HG03469 (cell line): Measurements from ENCODE around the gene MSLN.
"Not testable (repeated sequence)": the region's sequence is repeated elsewhere in the genome, so short reads cannot be mapped to it uniquely, and the experiment has no call there.

ENCODE experiments used
- ATAC-seq: cut with Tn5 transposase; IDR thresholded peaks from one replicate; pipeline ENCODE4 v1.9.1; 2021; ENCODE audit warnings: mild to moderate bottlenecking, moderate library complexity, moderate number of reproducible peaks; ENCODE audit not compliant: unreplicated experiment

Gene MSLN

GRCh38 chr16:734208-734980 lies 26.1 kb upstream of the MSLN start:
- no peak for ATAC-seq

DNA sequence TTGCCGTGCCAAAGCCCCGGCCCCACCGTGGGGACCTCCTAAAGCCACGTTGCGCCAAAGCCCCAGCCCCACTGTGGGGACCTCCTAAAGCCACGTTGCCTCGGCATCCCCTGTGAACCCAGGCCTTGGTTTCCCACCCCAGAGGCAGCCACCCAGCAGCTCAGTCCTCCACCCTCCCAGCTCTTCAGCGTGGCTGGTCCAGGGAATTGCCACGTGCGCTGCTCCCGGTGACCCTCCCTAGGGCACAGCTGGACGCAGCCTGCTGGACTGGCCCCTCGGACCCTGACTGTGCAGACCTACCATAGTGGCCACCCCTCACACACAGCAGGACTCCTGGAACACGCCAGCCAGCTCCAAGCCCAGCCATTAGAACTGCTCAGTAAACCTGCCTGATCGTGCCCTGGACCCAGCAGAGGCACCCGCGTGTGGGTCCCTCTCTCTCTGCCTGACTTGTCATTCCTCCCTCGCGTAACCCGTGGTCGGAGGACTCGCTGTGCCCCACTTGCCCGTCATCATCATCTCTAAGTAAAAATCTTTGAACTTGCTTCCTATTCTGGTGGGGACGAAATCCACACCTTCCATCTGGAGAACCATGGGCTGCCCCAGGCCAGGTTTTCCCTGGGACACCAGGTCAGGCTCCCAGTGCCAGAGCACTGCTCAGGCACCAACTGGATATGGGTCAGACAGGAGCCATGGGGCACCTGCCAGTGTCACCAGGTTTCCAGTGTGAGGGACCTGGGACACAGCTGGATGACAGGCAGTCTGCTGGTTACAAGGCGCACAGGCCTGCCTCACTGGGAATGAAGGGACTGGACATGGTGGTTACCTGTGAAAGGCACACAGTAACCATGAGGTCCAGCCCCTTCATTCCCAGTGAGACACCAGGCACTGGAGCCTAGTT lies 25.3 kb upstream of the MSLN start:
- no peak for ATAC-seq

DNA sequence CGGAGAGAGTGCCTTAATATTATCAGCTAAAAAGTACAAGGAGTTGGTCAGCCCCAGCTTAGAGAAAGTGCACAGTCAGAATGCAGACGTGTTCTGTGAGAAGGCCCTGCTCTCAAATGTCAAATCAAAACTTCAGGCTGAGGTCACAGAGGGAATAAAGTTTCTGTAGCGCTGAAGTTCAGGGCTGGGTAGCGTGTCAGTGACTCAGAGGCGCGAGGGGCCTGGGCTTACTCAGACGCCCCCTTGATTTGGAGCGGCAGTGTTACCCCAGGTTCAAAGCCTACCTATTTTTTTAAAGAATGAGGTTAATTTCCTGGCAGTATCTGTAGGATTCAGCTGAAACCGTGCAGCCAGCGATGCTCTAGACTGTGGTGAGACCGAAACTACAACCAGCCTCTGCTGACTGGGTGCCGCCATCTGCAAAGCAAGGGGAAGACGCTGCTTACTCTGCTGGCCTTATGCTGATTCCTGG lies 24.5 kb upstream of the MSLN start:
- no peak for ATAC-seq

DNA sequence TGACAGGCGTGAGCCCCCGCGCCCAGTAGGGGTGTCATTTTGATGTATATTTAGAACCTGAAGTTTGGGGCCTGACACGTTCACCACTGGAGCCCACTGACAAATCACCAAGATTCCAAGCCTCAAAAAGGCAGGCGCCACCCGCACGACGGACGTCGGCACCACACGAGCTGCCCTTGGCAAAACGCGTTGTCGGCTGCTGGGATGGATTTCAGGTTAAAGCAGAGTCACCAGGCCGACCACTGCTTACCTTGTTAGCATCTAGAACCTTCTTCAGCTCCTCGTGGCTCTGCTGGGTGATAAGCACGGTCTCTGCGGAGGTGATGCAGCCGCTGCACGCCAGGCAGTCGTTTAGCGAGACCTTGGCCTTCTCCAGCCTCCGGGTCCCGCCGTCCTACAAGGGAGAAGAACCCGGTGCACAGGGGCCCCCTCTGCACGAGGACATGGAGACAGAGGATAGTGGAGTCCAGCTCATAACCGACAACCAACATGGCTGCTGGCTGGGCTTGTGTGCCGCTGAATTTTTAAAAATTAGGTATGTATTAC lies 23.5 kb upstream of the MSLN start:
- no peak for ATAC-seq

DNA sequence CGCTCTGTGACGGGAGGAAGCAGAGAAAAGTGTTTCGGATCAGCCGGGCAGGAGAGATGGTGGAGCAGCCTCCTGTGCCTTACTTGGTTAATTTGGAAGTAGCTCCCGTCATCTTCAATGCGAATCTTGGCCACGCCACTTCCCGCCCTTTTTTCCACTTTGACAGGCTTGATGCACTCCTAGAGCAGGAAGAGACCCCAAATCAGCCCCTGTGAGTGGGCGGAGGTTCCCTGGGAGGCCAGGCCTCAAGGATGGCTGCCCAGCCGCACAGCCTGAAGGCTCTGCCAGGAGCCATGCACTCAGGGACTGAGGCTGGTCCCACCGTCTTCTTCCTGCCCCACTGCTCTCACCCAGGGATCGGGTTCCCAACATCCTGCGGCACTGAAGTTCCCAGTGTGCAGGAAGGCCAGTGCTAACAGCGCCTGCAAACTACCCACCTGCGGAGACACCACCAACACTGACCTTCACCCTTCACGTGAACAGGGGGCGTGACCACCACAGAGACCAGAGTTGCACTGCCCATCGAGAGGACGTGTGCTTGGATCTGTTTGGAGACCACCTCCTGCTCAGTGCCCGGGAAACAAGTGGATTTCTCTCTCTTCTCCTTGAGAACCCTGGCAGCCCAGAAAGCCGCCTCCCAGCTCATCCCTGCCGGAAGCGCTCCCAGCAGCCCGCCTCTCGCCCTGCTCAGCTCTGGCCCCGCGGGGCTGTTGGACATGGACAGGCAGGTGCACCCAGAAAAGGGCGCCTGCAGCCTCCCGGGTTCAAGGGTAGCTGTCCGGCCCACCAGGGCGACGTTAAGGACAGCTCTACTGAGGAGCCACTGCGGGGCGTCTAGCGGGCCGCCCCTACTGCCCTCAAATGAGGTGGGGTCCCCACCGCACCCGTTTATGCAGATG lies 20.7 kb upstream of the MSLN start:
- ATAC-seq, result no peak

- no peak for ATAC-seq
Observed at GRCh38 chr16:740459-740763, 20.1 kb upstream of the MSLN start.

- ATAC-seq, result peak; percentile 47
Observed at GRCh38 chr16:740764-741505, 19.6 kb upstream of the MSLN start, which contains the start of gene CIAO3. Gene CIAO3, minus strand, starts transcription at chr16:740997. Its CDS starts 12 bp downstream, at chr16:740985.

GRCh38 chr16:741986-742629 lies 18.4 kb upstream of the MSLN start:
- no peak for ATAC-seq

- ATAC-seq, result not testable (repeated sequence)
Observed at GRCh38 chr16:742894-743293, 17.6 kb upstream of the MSLN start.

DNA sequence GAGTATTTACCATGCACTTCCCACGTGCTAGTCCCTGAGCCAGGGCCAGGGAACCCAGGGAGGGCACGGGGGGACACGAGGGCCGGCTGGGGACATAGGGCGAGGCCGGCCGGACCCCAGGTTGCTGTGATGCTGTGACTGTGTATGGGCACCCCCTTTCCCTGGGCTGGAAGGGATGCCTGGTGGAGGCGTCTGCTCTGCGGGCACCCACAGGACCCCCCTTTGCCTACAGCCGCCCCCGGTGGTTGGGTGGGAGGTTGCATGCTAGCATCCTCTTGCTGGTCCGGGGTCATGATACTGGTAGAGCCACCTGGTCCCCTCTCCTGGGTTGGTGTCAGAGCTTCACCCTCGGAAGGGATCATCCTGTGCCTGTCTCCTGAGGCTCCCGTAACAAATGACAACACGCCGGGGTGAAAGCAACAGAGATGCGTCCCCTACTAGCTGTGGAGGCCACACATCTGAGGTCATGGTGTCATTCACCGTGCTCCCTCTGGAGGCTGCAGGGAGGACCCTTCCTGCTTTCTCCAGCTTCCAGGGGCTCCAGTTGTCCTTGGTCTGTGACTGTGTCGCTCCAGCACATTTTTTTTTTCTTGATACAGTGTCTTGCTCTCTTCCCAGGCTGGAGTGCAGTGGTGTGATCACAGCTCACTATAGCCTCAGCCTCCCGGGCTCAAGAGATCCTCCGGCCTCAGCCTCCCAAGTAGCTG lies 16.6 kb upstream of the MSLN start:
- ATAC-seq, result no peak

GRCh38 chr16:745739-746138 lies 14.8 kb upstream of the MSLN start:
- ATAC-seq, result no peak

DNA sequence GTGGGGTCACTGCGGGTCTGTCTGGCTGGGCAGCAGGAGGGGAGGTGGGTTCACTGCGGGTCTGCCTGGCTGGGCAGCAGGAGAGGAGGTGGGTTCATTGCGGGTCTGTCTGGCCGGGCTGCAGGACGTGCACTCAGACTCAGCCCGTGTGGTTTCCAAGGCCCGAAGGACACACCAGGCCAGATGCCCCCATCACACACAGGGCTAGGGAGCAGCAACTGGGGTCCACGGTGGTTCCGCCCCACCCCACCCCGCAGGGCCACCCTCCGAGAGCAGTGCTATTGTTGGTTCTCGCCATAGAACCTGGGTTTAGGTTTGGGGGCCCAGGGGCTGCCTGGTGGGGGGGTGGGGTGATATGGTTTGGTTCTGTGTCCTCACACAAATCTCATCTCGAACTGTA lies 13.9 kb upstream of the MSLN start:
- no peak for ATAC-seq

DNA sequence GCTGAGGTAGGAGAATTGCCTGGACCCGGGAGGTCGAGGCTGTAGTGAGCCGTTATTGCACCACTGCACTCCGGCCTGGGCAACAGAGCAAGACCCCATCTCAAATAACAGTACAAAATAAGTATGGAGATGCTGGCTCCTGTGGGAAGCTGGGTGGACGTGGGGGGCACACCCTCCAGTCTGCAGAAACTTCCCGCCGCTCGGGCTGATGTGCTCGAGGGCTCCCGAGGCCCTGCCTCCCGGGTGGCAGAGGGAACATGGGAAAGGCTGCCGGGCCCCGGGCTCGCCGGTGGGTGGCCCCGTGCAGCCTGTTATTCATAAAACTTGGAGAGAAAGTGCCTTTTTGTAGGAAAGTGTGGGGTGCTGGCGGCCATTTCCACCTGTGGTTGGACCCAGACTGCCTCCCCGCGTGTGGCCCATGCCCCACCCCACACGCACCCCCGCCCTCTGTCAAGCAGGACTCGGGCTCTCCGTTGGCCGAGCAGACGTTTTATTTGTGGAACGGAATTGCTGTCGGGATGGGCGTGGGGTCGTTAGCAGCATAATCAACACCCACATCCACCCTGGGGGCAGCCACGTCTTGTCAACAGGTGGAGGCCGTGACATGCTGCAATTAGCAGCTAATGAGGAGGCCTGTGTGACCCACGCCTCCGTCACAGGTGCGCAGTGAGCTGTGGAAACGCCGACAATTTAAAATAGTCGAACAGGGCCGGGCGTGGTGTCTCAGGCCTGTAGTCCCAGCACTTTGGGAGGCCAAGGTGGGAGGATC lies 12.4 kb upstream of the MSLN start:
- no peak for ATAC-seq

- no peak for ATAC-seq
Observed at GRCh38 chr16:749010-749409, 11.5 kb upstream of the MSLN start.

DNA sequence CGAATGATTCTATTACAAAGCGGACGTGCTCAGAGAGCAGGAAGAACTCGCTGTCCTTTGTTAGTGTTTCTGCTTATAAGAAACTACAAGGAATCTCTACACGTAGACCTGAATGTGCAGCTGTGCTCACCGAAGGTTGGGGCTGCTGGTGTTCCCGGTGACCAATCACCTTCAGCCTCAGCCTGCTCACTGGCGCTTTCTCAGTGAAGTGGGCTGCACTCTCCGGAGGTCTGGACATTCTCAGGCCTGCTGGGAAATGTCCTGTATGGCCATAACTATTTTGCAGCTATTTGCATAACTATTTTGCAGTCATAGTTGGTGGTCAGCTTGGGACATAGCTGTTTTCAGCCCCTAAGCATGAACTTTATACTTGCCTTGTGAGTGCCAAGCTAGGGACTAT lies 10.0 kb upstream of the MSLN start:
- ATAC-seq, result no peak

DNA sequence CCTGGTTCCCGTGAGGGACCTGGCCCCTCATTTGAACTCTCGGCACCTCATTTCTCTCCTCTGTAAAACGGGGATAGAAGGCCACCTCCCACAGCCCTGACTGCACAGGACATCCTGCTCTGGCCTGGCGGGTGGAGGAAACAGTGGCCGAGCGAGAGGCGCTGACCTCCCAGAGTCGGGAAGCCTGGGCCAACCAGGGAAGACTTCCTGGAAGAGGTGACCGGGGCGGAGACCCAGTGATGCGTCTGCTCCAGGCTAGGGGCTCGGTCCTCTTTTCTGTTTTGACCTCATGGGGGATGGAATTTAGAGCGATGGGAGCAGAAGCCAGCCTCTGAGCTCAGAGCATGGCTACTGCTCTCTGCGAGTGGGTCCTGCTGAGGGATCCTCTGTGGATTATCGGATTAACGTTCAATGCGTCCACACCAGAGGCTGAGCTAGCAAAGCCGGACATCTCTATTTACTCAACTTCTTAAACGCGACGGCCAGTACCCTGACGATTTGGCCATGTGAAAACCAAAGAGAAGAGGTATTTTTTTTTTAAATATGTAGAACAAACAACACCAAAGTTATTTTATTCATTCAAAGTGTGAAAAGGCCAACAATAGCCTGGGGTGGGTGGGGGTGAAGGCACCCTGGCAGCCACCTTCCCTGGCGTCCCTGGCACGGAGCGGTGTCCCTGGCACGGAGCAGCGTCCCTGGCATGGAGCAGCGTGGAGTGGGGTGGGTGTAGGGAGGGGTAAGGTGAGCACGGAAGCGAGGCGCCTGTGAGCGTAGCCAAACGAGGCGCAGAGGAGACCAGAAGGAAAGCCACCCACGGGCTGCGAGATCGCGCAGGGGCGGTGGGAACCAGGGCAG lies 9.2 kb upstream of the MSLN start:
- ATAC-seq, result no peak

- no peak for ATAC-seq
Observed at GRCh38 chr16:752007-752312, 8.6 kb upstream of the MSLN start.
